HG03095 (cell line): ENCODE measurements around the gene ST6GALNAC5.
"Not testable (repeated sequence)": the region's sequence is repeated elsewhere in the genome, so short reads cannot be mapped to it uniquely, and the experiment has no call there.

ENCODE experiments used
- ATAC-seq: cut with Tn5 transposase; IDR thresholded peaks from one replicate; pipeline ENCODE4 v1.9.1; 2021; ENCODE audit warnings: moderate library complexity; ENCODE audit not compliant: unreplicated experiment

Gene ST6GALNAC5

DNA sequence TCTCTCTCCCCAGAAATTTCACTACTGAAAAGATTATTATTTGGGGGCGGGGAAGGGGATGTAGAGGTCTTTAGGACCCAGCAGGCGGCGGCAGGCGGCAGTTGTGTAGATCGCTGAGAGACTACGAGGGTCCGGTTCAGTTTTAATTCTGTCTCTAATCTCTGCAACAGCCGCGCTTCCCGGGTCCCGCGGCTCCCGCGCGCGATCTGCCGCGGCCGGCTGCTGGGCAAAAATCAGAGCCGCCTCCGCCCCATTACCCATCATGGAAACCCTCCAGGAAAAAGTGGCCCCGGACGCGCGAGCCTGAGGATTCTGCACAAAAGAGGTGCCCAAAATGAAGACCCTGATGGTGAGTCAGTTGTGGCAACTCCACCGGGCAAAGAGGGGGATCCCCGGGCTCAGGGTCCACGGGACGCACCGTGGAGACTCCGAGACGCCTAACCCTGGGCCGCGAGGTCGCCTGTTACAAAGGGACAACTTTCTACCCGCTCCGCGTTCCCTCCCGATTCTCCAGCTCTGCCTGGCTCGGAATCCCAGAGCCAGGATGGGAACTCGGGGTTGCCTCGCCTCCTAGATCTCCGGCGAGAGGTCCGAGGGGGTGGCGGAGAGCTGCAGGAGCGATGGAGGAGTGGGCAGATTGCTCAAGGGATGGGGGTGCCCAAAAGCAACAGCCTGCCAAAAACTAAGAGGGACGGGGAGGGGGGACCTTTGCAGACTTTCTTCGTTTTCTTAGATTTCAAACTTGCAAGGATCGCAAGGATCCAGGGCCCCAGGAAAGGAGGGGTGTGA is at the start of gene ST6GALNAC5:
Gene ST6GALNAC5, plus strand, starts transcription at position 139 of the 789 bp plus-strand sequence.
- ATAC-seq, result no peak

DNA sequence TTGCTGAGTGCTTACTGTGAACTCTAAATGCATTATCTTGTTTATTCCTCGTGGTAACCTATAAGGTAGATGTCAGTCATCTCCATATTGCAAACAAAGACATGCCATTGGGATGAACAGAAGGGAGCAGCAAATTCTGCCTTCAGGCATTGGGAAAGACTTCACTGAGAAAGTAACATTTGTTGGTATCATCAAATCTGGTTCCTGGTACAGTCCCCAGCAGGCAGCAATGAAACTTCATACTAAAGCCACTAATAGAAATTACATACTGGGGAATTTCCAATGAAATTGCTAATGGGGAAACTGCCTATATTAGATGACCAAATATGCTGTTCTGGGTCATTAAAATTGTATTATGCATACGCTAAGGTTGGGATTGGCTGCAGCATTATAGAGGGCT is 47.3 kb upstream of the ST6GALNAC5 start:
- no peak for ATAC-seq

DNA sequence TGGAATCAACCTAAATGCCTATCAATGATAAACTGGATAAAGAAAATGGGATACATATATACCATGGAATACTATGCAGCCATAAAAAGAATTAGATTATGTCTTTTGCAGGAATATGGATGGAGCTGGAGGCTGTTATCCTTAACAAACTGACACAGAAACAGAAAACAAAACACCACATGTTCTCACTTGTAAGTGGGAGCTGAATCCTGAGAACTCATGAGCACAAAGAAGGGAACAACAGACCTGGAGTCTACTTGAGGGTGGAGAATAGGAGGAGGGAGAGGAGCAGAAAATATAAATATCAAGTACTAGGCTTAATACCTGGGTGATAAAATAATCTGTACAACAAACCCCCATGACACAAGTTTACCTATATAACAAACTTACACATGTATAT is 44.3 kb upstream of the ST6GALNAC5 start:
- ATAC-seq, result not testable (repeated sequence)

DNA sequence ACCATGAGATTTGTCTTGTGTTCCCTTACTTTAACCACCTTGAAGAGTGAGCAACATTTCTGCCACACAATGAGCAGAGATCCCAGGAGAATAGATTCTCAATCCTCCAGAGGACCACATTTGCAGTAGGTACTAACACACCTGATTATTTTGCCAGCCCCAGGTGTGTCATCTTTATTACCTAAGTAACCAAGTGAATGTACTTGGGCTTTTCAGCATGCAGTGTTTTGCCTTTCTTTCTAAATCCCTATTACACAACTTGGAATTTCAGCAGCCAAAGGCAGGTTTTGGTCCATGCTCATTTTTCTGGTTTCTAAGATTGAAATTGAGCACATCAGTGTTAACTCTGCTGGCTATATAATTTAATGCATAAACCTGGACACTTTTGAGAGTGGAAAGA is 43.2 kb upstream of the ST6GALNAC5 start:
- ATAC-seq, result no peak

DNA sequence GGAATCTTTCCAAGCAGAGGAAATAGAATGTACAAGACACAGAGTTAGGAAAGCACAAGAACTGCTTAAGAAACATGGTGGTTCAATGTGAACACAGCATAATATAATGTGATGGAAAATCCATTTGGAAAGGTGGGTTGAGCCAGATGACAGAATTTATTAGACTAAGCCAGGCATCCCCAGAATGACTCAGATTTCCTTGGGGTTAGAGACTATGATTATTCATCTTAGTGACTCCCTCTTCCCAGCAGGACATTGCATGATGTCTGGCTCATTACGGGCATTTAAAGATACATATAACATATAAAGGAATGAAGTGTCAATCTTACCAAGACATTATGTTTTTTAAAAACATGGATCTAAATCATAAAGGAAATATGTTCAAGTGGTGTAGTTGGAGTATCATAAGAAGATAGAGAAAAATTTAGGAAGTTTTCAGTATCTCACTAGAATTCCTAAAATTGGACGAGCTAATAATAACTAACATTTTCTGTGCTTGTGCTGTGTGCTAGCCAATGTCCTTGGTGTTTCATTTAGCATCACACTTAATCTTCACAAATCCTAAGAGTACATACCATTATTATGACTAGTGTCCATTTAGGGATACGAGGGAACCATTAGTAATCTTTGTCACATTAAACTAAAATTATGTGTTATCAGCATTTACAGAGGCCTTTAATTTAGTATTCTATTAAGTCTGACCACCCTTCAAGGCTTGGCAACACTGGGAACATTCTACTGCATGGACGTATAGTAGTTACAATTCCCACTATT is 41.0 kb upstream of the ST6GALNAC5 start:
- no peak for ATAC-seq

DNA sequence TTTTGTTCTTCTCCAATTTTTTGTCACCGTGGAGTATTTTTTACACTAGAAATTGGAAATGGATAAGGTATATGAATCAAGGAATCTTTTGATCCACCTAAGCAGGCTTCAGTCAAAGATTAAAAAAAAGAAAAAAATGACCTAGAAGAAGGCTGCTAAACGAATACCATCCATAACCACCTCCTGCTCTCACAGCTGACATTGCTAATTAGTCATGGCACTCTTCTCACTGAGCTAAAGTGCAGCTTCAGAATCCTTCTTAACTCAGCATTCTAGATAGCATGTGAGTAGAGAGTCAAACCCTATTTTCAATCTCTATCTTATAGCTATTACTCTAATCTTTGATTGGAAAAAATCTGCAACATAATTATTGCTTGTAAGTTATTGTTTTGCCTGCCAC is 40.2 kb upstream of the ST6GALNAC5 start:
- ATAC-seq, result no peak

DNA sequence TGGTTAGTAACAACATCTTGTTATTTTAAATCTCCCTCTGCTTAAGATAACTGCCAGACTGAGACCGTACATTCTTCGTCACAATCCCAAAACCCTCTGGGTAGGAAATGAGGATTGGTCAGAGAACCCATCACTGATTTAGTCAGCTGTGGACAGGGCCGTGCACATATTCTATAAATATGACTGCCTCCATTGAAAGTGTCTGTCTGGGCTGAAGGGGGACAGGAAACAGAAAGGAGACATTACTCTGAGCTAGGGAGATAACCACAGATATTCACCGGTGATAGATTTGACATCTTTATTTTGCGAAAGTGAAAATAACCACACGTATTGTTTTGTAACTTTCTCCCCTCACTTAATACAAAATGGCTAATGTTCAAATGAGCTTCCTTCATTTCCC is 36.9 kb upstream of the ST6GALNAC5 start:
- ATAC-seq, result no peak

DNA sequence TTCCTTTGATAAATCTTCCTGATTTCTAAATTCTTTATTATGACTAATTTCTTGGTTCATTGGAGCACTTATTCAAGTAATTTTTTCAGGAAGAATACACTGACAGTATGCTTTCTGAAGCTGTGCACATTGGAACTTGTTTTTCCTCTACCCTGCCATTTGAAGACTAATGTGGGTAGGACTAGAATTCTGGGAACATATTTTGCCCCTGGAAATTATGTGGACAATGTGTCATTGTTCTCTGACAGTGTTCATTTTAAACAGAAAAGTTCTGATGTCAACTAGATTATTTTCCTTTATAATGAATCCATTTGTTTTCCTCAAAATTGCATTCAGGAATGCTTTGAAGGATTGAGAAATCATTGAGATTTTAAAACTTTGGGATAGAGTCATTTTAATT is 34.8 kb upstream of the ST6GALNAC5 start:
- ATAC-seq, result no peak

DNA sequence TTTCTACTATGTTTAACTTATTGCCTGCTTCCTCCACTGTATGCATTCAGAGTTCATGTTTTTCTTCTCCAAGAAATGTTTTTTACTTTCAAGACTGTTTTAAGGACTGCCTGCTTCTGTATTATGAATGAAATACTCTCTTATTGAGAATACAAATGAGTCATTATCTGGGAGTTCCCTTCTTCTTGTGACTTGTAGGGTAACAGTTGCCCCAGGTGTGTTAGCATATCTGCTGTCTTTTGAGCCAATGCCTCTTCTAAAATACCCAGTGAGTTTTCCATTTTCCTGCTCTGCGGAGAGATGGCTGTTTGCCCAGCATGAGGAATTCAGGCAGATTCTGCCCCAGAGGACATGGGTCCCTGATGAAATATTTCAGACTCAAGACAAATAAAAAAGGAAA is 34.1 kb upstream of the ST6GALNAC5 start:
- no peak for ATAC-seq

DNA sequence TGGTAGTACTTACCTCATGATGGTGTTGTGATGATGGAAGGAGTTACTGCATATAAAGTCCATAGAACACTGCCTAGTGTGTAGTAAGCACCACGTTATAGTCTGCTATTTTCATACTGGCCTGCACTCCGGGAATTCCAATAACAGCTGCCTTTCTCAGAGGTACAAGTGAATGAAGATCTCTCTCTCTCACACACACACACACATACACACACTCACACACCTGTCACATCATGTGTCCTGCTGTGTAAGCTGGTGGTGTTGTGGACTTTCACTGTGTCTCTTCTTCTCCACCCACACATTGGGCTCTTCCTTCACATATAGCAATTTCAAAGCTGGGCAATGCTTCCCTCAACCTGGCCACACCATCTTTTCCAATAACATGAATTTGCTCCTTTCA is 33.4 kb upstream of the ST6GALNAC5 start:
- no peak for ATAC-seq

DNA sequence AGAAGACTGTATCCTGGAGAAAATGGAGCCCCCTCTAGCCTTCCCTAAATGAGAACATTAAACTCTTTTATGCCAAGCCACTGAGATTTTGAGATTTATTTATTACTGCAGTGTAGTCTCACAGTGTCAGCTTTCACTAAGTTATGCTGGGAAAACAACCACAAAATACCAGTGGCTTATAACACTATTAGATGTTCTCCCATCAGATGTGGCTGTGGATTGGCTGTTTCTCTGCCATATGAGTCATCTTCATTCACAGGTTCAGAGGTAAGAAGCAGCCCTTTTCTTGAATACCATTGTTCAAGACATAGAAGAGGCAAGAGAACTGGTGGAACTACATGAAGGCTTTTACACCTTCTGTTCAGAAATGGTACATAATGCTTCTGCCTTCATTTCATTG is 32.1 kb upstream of the ST6GALNAC5 start:
- ATAC-seq, result no peak

DNA sequence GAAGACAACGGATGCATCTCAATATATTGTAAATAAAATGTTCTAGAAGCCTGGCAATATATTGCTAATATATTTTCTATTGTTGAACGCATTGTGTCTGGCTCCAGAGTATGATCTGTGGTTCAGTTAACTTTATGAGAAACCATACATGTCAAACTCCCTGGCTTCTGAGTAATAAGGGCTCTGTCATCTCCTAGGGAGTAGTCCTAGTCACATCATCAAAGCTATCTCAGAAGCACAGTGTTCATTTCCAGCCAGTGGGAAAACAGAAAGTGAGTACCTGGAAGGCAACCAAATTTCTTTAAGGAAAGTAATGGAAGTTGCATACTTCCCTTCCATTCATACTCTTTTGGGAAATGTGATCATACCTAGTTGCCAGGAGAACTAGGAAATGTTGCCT is 27.0 kb upstream of the ST6GALNAC5 start:
- no peak for ATAC-seq

DNA sequence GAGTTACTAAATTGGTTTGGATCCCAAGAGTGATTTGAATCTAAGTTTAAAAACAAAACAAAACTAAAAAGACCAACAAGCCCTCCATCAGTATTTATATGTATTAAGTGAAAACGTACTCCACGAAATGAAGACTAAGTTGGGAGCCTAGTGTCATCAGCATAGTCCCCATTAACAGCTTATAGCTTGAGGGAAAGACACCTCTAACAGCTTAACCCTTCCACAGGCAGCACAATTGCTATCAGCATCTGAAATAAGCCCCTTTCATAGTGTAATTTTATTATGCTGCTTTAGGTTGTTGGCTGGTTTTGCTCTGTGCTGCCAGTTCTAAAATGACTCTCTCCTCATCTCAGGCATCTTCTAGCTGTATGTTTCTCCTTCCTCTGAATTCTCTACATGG is 25.8 kb upstream of the ST6GALNAC5 start:
- no peak for ATAC-seq

DNA sequence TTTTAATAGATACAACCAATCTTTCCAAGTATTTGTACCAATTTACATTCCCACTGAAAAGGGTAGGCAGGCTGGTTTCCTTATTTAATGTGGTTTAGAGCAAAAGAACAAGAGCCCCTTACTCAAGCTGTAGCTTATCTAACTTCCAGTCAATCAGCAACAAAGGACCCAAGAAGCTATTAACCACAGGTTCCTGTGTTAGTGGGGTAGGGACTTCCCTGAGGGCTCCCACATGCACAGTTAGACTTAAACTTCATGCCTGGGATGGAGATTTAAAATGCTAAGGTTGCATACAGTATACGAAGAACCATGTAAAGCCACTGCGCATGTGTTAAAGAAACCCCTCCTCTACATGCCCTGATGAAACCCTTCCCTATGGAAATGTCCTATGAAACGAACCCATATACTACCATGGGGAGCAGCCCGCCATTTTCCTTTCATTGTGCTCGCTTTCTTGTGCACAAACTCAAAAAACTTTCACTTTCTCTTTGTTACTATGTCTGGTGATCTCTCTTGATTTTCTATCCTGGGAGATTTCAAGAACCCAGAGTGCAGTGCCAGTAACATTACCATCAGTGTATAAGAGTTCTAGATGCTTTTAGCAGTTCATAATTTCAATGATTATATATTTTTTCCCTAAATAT is 23.3 kb upstream of the ST6GALNAC5 start:
- no peak for ATAC-seq

DNA sequence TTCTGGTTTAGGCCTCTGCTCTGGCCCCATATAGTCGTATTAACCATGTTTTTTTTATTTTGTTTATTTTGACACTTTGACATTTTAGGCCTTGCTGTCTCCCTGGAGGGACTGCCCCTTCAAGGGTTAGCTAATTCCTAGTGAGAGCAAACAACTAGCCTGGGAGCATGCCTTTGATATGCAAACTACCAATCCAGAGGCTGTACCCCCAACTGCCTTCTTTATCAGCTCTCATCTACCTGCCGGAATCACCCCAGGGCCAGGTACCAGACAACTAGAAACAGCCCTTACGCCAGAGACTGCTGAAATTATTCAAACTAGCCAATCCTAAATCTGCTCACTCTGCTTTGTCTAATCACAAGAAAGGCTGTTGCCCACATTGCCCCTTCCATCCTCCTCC is 13.0 kb upstream of the ST6GALNAC5 start:
- ATAC-seq, result no peak

DNA sequence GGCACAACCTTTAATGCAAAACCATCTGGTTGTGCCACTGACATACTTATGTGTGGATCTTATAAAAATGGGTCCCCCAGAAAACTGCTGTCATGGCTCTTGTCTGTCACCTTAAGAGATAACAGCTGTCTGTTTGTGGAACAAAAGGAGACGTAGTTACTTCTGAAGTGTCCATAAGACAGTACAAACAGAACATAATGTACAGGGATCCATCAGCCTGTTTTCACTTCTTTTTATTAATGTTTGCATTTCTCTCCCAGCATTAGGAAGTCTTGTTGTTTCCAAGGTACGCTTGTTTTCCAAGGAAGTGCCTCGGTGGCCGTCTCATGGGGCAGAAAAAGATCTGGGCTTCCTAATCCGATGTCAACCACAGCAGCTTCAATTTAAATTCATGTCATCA is 11.2 kb upstream of the ST6GALNAC5 start:
- ATAC-seq, result no peak

DNA sequence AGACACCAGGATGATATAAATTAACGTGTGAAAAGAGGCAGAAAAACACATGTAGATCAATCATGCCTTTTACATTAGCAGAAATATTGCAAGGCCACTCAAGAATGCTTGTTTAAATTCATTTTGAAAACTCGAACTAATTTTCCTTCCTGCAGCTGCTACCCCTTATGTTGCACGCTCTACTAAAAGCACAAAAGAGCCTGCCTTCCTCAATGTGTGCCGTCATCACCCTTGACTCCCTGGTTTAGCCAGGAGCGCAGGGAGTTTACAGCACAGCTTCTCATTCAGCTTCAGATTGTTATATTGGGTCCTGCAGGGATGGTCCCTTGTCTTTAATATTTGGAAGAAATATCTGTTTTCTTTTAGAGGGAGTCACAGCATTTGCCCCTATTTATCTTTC is 10.1 kb upstream of the ST6GALNAC5 start:
- no peak for ATAC-seq

DNA sequence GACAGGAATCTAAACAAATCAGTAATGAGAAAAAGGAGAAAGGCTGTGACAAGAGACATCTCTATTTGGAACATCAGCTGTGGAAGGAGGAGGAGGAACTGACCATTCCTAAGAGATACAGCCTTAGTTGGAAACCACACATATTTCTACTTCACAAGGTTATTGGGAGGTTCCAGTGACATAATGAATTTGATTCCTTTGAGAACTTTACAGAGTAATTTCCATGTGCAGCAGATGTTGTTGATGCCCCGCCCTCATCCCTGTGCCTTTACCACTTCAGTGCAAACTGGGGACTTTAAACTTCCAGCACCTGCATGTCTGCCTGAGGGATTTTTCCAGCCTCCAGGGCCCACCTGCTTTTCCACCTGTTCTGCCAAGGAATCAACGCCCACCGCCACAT is 9.3 kb upstream of the ST6GALNAC5 start:
- no peak for ATAC-seq

DNA sequence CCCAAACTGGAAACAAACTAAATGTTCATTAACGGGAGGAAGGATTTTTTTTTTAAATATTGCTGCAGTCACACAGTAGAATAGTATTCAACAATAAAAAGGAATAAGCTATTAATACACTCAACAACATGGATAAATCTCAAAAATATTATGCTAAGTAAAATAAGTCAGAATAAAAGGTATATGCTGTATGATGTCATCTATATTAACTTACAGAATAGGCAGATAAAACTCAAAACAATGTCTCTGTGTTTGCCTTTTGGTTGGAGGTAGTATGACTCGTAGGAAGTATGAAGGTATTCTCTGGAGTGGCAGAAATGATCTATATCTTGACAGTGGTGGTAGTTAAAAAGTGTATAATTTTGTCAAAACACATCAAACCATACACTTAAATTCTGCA is 6.1 kb upstream of the ST6GALNAC5 start:
- ATAC-seq, result no peak

DNA sequence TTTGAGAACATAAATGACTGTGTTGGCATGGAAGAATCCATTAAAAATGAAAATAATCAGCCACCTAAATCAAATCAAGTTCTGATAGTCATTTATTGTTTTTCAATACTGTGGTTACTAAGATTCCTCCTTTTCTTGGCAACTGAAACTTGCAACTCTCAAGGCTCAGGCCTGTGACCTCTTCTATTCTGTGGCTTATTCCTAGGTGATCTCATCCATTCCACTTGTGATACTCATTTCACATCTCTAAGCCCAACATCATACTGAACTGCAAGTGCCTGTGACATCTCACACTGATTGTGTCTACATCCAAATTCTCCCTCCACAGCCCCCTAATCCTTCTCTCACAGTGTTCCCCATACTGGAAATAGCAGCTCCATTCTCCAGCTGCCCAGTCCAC is 4.8 kb upstream of the ST6GALNAC5 start:
- no peak for ATAC-seq

DNA sequence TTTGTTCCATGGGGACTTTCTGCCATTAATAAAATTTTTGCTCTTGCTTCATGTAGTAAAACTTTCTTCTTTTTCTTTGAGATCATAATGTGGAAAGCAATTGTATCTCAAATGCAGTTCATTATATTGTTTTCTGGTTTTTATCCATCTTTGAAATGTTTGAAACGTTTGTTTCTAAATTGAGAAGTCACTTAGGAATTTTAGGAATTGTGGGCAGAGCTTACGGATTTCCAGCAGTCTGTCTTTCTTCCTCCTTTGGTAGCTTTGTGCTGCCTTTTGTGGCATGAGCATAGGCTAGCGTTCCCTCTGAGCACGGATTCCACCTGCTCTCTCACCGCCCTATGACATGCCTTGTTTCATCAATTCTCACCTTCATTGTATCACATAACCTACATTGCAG is 2.9 kb upstream of the ST6GALNAC5 start:
- ATAC-seq, result no peak

DNA sequence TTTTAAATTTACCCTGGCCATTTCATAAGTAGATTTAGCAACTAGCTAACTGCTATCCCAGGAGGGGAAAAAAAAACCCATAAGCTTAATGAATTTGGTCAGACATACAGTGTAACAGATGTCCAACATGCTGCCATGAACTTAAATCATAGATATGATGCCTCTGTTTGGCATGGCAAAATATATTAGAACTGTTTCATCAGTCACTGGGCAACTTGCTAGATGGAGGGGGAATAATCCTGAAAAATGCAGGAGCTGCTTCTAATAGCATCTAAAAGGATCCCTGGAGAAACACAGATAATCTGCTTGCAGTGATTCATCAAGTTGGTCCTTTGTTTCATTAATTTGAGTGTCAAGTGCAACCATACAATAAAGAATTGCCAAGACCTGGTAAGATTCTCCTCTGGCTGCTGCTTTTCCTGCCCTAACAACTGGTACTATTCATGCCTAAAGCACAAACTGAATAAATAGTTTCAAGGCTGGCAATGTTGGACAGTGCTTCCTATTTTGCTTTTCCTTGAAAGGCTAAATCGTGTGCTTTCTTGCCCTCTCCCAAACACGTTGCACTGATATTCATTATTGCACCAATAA is 1.5 kb upstream of the ST6GALNAC5 start:
- no peak for ATAC-seq
